Inflammatory macrophage treated with lipopolysaccharide for 4 hours (primary cell): Measurements from ENCODE around the gene ODF4.
"Not testable (repeated sequence)": the region's sequence is repeated elsewhere in the genome, so short reads cannot be mapped to it uniquely, and the experiment has no call there.

Source experiments
- DNase-seq: peaks from one replicate; pipeline ENCODE4 v3.0.0-alpha.2; 2020

ODF4 gene

GRCh38 chr17:8326511-8327302 is 12.9 kb upstream of the ODF4 start:
- DNase-seq = peak; percentile 39

- peak; percentile 8 for DNase-seq
Measured at GRCh38 chr17:8327303-8327649, 12.4 kb upstream of the ODF4 start.

- no peak for DNase-seq
Measured at GRCh38 chr17:8332128-8332527, 7.5 kb upstream of the ODF4 start.

- DNase-seq = no peak
Measured at GRCh38 chr17:8332688-8333087, 7.0 kb upstream of the ODF4 start.

- no peak for DNase-seq
Measured at GRCh38 chr17:8333281-8333680, 6.4 kb upstream of the ODF4 start.

GRCh38 chr17:8337802-8338752 is 1.6 kb upstream of the ODF4 start:
- DNase-seq = peak; percentile 74

GRCh38 chr17:8338753-8339140 is 893 bp upstream of the ODF4 start:
- DNase-seq = no peak

GRCh38 chr17:8341456-8341855 is 1.8 kb downstream of the ODF4 start:
- DNase-seq = no peak

GRCh38 chr17:8345052-8345690 is 5.5 kb downstream of the ODF4 start:
- no peak for DNase-seq

GRCh38 chr17:8345951-8346665 is 6.5 kb downstream of the ODF4 start:
- no peak for DNase-seq

GRCh38 chr17:8347001-8347400 is 7.4 kb downstream of the ODF4 start:
- not testable (repeated sequence) for DNase-seq

GRCh38 chr17:8350339-8350738 is 10.7 kb downstream of the ODF4 start:
- no peak for DNase-seq

- DNase-seq = no peak
Measured at GRCh38 chr17:8353736-8354135, 14.1 kb downstream of the ODF4 start.

- no peak for DNase-seq
Measured at GRCh38 chr17:8354236-8354635, 14.6 kb downstream of the ODF4 start.

GRCh38 chr17:8357910-8358309 is 18.3 kb downstream of the ODF4 start:
- DNase-seq = no peak

GRCh38 chr17:8359769-8360168 is 20.1 kb downstream of the ODF4 start:
- DNase-seq = no peak

- no peak for DNase-seq
Measured at GRCh38 chr17:8360260-8360659, 20.6 kb downstream of the ODF4 start.

- no peak for DNase-seq
Measured at GRCh38 chr17:8360751-8361150, 21.1 kb downstream of the ODF4 start.

- DNase-seq = no peak
Measured at GRCh38 chr17:8362651-8363332, 23.2 kb downstream of the ODF4 start.

GRCh38 chr17:8365143-8365542 is 25.5 kb downstream of the ODF4 start:
- DNase-seq = no peak

GRCh38 chr17:8366231-8366630 is 26.6 kb downstream of the ODF4 start:
- DNase-seq = no peak

GRCh38 chr17:8368193-8368592 is 28.6 kb downstream of the ODF4 start:
- DNase-seq = no peak
